SK-N-SH treated with all-trans-retinoic acid at 6 μM for 48 hours (cell line): ENCODE measurements around the gene SLC3A2.

Experiments
- ATAC-seq: fragments of 200-7000 bp; cut with Tn5 transposase; 3 replicates; pipeline ENCODE4 v1.9.1; 2020; ENCODE audit warnings: mild to moderate bottlenecking, moderate library complexity
- ARNTL ChIP-seq: fragments of 450-650 bp; formaldehyde crosslinking; IDR thresholded peaks from 2 replicates; pipeline ENCODE4 v1.5.0; 2020; ENCODE audit warnings: low read depth, mild to moderate bottlenecking, moderate library complexity, borderline replicate concordance
- BACH2 ChIP-seq: fragments of 250-450 bp; sonication (Bioruptor Pico); IDR thresholded peaks from 2 replicates; pipeline ENCODE4 v1.9.0; 2021; ENCODE audit warnings: mild to moderate bottlenecking, borderline replicate concordance
- CREB5 ChIP-seq: fragments of 250-450 bp; sonication (Bioruptor Pico); IDR thresholded peaks from 2 replicates; pipeline ENCODE4 v1.5.1; 2020; ENCODE audit warnings: low read depth, mild to moderate bottlenecking, moderate library complexity
- CSDC2 ChIP-seq: fragments of 250-450 bp; sonication (Bioruptor Pico); IDR thresholded peaks from 2 replicates; pipeline ENCODE4 v1.5.0; 2020; ENCODE audit warnings: mild to moderate bottlenecking, moderate library complexity
- CSRNP3 ChIP-seq: fragments of 250-450 bp; sonication (Bioruptor Pico); IDR thresholded peaks from 2 replicates; pipeline ENCODE4 v1.5.1; 2021; ENCODE audit warnings: mild to moderate bottlenecking, moderate library complexity
- ESRRG ChIP-seq: fragments of 250-450 bp; sonication (Bioruptor Pico); IDR thresholded peaks from 2 replicates; pipeline ENCODE4 v1.6.1; 2021; ENCODE audit warnings: mild to moderate bottlenecking
- GLIS3 ChIP-seq: fragments of 250-450 bp; sonication (Bioruptor Pico); IDR thresholded peaks from 2 replicates; pipeline ENCODE4 v1.5.0; 2020; ENCODE audit warnings: mild to moderate bottlenecking, moderate library complexity
- ISL1 ChIP-seq: fragments of 250-450 bp; sonication (Bioruptor Pico); IDR thresholded peaks from 2 replicates; pipeline ENCODE4 v2.1.2; 2022; ENCODE audit warnings: mild to moderate bottlenecking, moderate library complexity
- OSR1 ChIP-seq: fragments of 250-450 bp; sonication (Bioruptor Pico); IDR thresholded peaks from 2 replicates; pipeline ENCODE4 v1.8.0; 2022; ENCODE audit warnings: moderate library complexity, mild to moderate bottlenecking, inconsistent platforms
- PATZ1 ChIP-seq: fragments of 250-450 bp; sonication (Bioruptor Pico); IDR thresholded peaks from 2 replicates; pipeline ENCODE4 v1.8.0; 2020; ENCODE audit warnings: mild to moderate bottlenecking, moderate library complexity, borderline replicate concordance
- POU6F1 ChIP-seq: fragments of 250-450 bp; sonication (Bioruptor Pico); IDR thresholded peaks from 2 replicates; pipeline ENCODE4 v1.8.0; 2021; ENCODE audit warnings: low read depth, mild to moderate bottlenecking, moderate library complexity, borderline replicate concordance
- PPARA ChIP-seq: fragments of 250-450 bp; sonication (Bioruptor Pico); IDR thresholded peaks from 2 replicates; pipeline ENCODE4 v1.5.0; 2020; ENCODE audit warnings: mild to moderate bottlenecking, borderline replicate concordance
- RARB ChIP-seq: fragments of 250-450 bp; sonication (Bioruptor Pico); IDR thresholded peaks from 2 replicates; pipeline ENCODE4 v1.8.0; 2021; ENCODE audit warnings: mild to moderate bottlenecking, moderate library complexity
- SNAI2 ChIP-seq: fragments of 250-450 bp; sonication (Bioruptor Pico); IDR thresholded peaks from 2 replicates; pipeline ENCODE4 v1.5.0; 2020; ENCODE audit warnings: mild to moderate bottlenecking, moderate library complexity
- TCF4 ChIP-seq: fragments of 250-450 bp; sonication (Bioruptor Pico); IDR thresholded peaks from 2 replicates; pipeline ENCODE4 v1.8.0; 2021; ENCODE audit warnings: mild to moderate bottlenecking, moderate library complexity, borderline replicate concordance
- TOX ChIP-seq: fragments of 250-450 bp; sonication (Bioruptor Pico); IDR thresholded peaks from 2 replicates; pipeline ENCODE4 v1.8.0; 2021; ENCODE audit warnings: mild to moderate bottlenecking, moderate library complexity, borderline replicate concordance
- TSHZ2 ChIP-seq: fragments of 250-450 bp; sonication (Bioruptor Pico); IDR thresholded peaks from 2 replicates; pipeline ENCODE4 v1.5.0; 2020; ENCODE audit warnings: mild to moderate bottlenecking, moderate library complexity
- ZC3H10 ChIP-seq: fragments of 250-450 bp; sonication (Bioruptor Pico); IDR thresholded peaks from 2 replicates; pipeline ENCODE4 v1.5.1; 2021; ENCODE audit warnings: mild to moderate bottlenecking, moderate library complexity
- ZFP3 ChIP-seq: fragments of 250-450 bp; sonication (Bioruptor Pico); IDR thresholded peaks from 2 replicates; pipeline ENCODE4 v1.5.0; 2020; ENCODE audit warnings: mild to moderate bottlenecking, moderate library complexity
- ZFP30 ChIP-seq: fragments of 450-650 bp; formaldehyde crosslinking; IDR thresholded peaks from 2 replicates; pipeline ENCODE4 v1.5.0; 2022; ENCODE audit warnings: mild to moderate bottlenecking, moderate library complexity
- ZNF565 ChIP-seq: fragments of 450-650 bp; formaldehyde crosslinking; conservative IDR thresholded peaks from 2 replicates; pipeline ENCODE4 v1.5.0; 2020; ENCODE audit warnings: low read depth, mild to moderate bottlenecking, moderate library complexity
- ZNF70 ChIP-seq: fragments of 450-650 bp; formaldehyde crosslinking; IDR thresholded peaks from 2 replicates; pipeline ENCODE4 v1.5.0; 2020; ENCODE audit warnings: mild to moderate bottlenecking, moderate library complexity
- ZNF8 ChIP-seq: fragments of 450-650 bp; formaldehyde crosslinking; IDR thresholded peaks from 2 replicates; pipeline ENCODE4 v1.5.0; 2020; ENCODE audit warnings: mild to moderate bottlenecking, moderate library complexity

Gene SLC3A2

GRCh38 chr11:62930666-62931065 lies 50.0 kb downstream of the SLC3A2 start:
- TF ChIP-seq CSRNP3 (CRISPR knock-in tag) (no peak), PPARA (CRISPR knock-in tag) (no peak), GLIS3 (CRISPR knock-in tag) (no peak), ZC3H10 (CRISPR knock-in tag) (no peak), CREB5 (CRISPR knock-in tag) (no peak), RARB (CRISPR knock-in tag) (no peak), ZNF8 (CRISPR knock-in tag) (no peak), TCF4 (CRISPR knock-in tag) (no peak), ARNTL (CRISPR knock-in tag) (no peak), CSDC2 (CRISPR knock-in tag) (no peak), ZNF565 (CRISPR knock-in tag) (no peak), BACH2 (CRISPR knock-in tag) (no peak), ZNF70 (no peak), TOX (no peak), ZFP30 (CRISPR knock-in tag) (no peak), PATZ1 (no peak), ISL1 (CRISPR knock-in tag) (no peak), OSR1 (CRISPR knock-in tag) (no peak), ZFP3 (CRISPR knock-in tag) (no peak), POU6F1 (CRISPR knock-in tag) (no peak)
- ATAC-seq = no peak

GRCh38 chr11:62931499-62932278 lies 51.0 kb downstream of the SLC3A2 start:
- no peak for ATAC-seq
- TF ChIP-seq ESRRG (CRISPR knock-in tag) = no peak

GRCh38 chr11:62933285-62933684 lies 52.6 kb downstream of the SLC3A2 start:
- no peak for ATAC-seq
- TF ChIP-seq GLIS3 (CRISPR knock-in tag) (no peak), TOX (no peak), ESRRG (CRISPR knock-in tag) (no peak), CSDC2 (CRISPR knock-in tag) (no peak), ARNTL (CRISPR knock-in tag) (no peak), SNAI2 (CRISPR knock-in tag) (no peak), TSHZ2 (CRISPR knock-in tag) (no peak), ZNF70 (no peak), OSR1 (CRISPR knock-in tag) (no peak), POU6F1 (CRISPR knock-in tag) (no peak), BACH2 (CRISPR knock-in tag) (no peak), ZNF8 (CRISPR knock-in tag) (no peak), ZC3H10 (CRISPR knock-in tag) (no peak), PATZ1 (no peak), CREB5 (CRISPR knock-in tag) (no peak)
